HEK293 (cell line): ENCODE data around the gene OR7G1.

ENCODE experiments used
- CTCF ChIA-PET: fragments of 350-600 bp; formaldehyde crosslinking; extraction: SDS; loops from one replicate; lab custom pipeline; 2021; ENCODE audit warnings: antibody characterized with exemption; lab: Yijun Ruan, JAX
- POLR2A ChIA-PET: fragments of 300-600 bp; formaldehyde crosslinking; extraction: SDS; loops from one replicate; lab custom pipeline; 2020; ENCODE audit warnings: antibody characterized with exemption, inconsistent platforms; lab: Yijun Ruan, JAX
- H3K27ac ChIP-seq: fragments of 200-500 bp; sonication (Bioruptor generic); 2 replicates; pipeline ENCODE4 v1.5.1; 2014; ENCODE audit warnings: low read depth, low read length, control low read depth, inconsistent platforms; ENCODE audit errors: extremely low read depth
- H3K36me3 ChIP-seq, 2 experiments: fragments of 200-500 bp in 1 of 2; sonication (Bioruptor generic) in 1 of 2; 1 replicate in 1 of 2; 2 replicates in 1 of 2; pipeline ENCODE4 v1.5.1; 2014 to 2017; ENCODE audit warnings: inconsistent platforms in 2 of 2, low read length in 2 of 2; ENCODE audit not compliant: control insufficient read depth in 2 of 2, insufficient read depth in 1 of 2
- H3K4me1 ChIP-seq: fragments of 200-500 bp; sonication (Bioruptor generic); 2 replicates; pipeline ENCODE4 v1.5.1; 2014; ENCODE audit warnings: mild to moderate bottlenecking, low read length, inconsistent platforms; ENCODE audit not compliant: control insufficient read depth, insufficient read depth
- H3K4me3 ChIP-seq: 2 replicates; pipeline ENCODE4 v1.5.1; 2011; ENCODE audit warnings: low read depth, mild to moderate bottlenecking, control low read depth, low read length, moderate library complexity
- H3K9me3 ChIP-seq: fragments of 200-500 bp; sonication (Bioruptor generic); 2 replicates; pipeline ENCODE4 v1.5.1; 2014; ENCODE audit warnings: low read depth, low read length, inconsistent platforms; ENCODE audit not compliant: control insufficient read depth, insufficient read depth
- BCL11A ChIP-seq: fragments of 450-650 bp; formaldehyde crosslinking; IDR thresholded peaks from 2 replicates; pipeline ENCODE4 v1.5.1; 2016; ENCODE audit warnings: low read depth, missing biosample characterization, missing genetic modification characterization
- GLI4 ChIP-seq: fragments of 450-650 bp; formaldehyde crosslinking; IDR thresholded peaks from 2 replicates; pipeline ENCODE4 v1.5.1; 2016; ENCODE audit warnings: missing biosample characterization, missing genetic modification characterization
- KLF7 ChIP-seq: fragments of 450-650 bp; formaldehyde crosslinking; IDR thresholded peaks from 2 replicates; pipeline ENCODE4 v1.5.1; 2016; ENCODE audit warnings: missing biosample characterization, missing genetic modification characterization, borderline replicate concordance
- SCRT2 ChIP-seq: fragments of 450-650 bp; formaldehyde crosslinking; IDR thresholded peaks from 2 replicates; pipeline ENCODE4 v1.5.1; 2016; ENCODE audit warnings: missing biosample characterization, missing genetic modification characterization
- SP2 ChIP-seq: fragments of 450-650 bp; formaldehyde crosslinking; IDR thresholded peaks from 2 replicates; pipeline ENCODE4 v1.5.1; 2016; ENCODE audit warnings: missing biosample characterization, missing genetic modification characterization
- SP7 ChIP-seq: fragments of 450-650 bp; formaldehyde crosslinking; IDR thresholded peaks from 2 replicates; pipeline ENCODE4 v1.5.1; 2016; ENCODE audit warnings: missing biosample characterization, missing genetic modification characterization
- ZBTB44 ChIP-seq: fragments of 450-650 bp; IDR thresholded peaks from 2 replicates; pipeline ENCODE4 v1.5.1; 2018; ENCODE audit warnings: missing biosample characterization, mild to moderate bottlenecking, missing genetic modification characterization
- ZEB2 ChIP-seq: fragments of 450-650 bp; formaldehyde crosslinking; IDR thresholded peaks from 2 replicates; pipeline ENCODE4 v1.5.1; 2016; ENCODE audit warnings: missing biosample characterization, missing genetic modification characterization
- ZFP41 ChIP-seq: fragments of 450-650 bp; formaldehyde crosslinking; IDR thresholded peaks from 2 replicates; pipeline ENCODE4 v1.5.1; 2016; ENCODE audit warnings: missing biosample characterization, missing genetic modification characterization, borderline replicate concordance
- ZNF146 ChIP-seq: fragments of 450-650 bp; formaldehyde crosslinking; IDR thresholded peaks from 2 replicates; pipeline ENCODE4 v1.5.1; 2016; ENCODE audit warnings: missing biosample characterization, missing genetic modification characterization
- ZNF18 ChIP-seq: fragments of 450-650 bp; formaldehyde crosslinking; IDR thresholded peaks from 2 replicates; pipeline ENCODE4 v1.5.1; 2016; ENCODE audit warnings: missing biosample characterization, missing genetic modification characterization
- ZNF184 ChIP-seq: fragments of 450-650 bp; IDR thresholded peaks from 2 replicates; pipeline ENCODE4 v1.5.1; 2018; ENCODE audit warnings: missing biosample characterization, mild to moderate bottlenecking, missing genetic modification characterization
- ZNF2 ChIP-seq: fragments of 450-650 bp; formaldehyde crosslinking; IDR thresholded peaks from 2 replicates; pipeline ENCODE4 v1.5.1; 2016; ENCODE audit warnings: missing biosample characterization, missing genetic modification characterization
- ZNF248 ChIP-seq: fragments of 450-650 bp; formaldehyde crosslinking; IDR thresholded peaks from 2 replicates; pipeline ENCODE4 v1.5.1; 2017; ENCODE audit warnings: missing biosample characterization, missing genetic modification characterization
- ZNF513 ChIP-seq: fragments of 450-650 bp; IDR thresholded peaks from 2 replicates; pipeline ENCODE4 v1.5.1; 2018; ENCODE audit warnings: missing biosample characterization, missing genetic modification characterization
- ZNF529 ChIP-seq: fragments of 450-650 bp; formaldehyde crosslinking; IDR thresholded peaks from 2 replicates; pipeline ENCODE4 v1.5.1; 2017; ENCODE audit warnings: missing genetic modification characterization, missing biosample characterization; ENCODE audit not compliant: insufficient replicate concordance
- ZNF747 ChIP-seq: fragments of 450-650 bp; formaldehyde crosslinking; IDR thresholded peaks from 2 replicates; pipeline ENCODE4 v1.5.1; 2016; ENCODE audit warnings: missing biosample characterization, missing genetic modification characterization
- TF ChIP-seq, protein P1 (sequence below): fragments of 450-650 bp; formaldehyde crosslinking; IDR thresholded peaks from 2 replicates; pipeline ENCODE4 v1.5.1; 2017; ENCODE audit warnings: missing biosample characterization, missing genetic modification characterization
- TF ChIP-seq, protein P2 (sequence below): fragments of 450-650 bp; formaldehyde crosslinking; IDR thresholded peaks from 2 replicates; pipeline ENCODE4 v1.5.1; 2016; ENCODE audit warnings: missing biosample characterization, missing genetic modification characterization
- TF ChIP-seq, protein P3 (sequence below): fragments of 450-650 bp; formaldehyde crosslinking; IDR thresholded peaks from 2 replicates; pipeline ENCODE4 v1.5.1; 2017; ENCODE audit warnings: missing biosample characterization, missing genetic modification characterization
- TF ChIP-seq, protein P4 (sequence below): fragments of 450-650 bp; formaldehyde crosslinking; IDR thresholded peaks from 2 replicates; pipeline ENCODE4 v1.5.1; 2016; ENCODE audit warnings: missing biosample characterization, missing genetic modification characterization

The OR7G1 gene

DNA sequence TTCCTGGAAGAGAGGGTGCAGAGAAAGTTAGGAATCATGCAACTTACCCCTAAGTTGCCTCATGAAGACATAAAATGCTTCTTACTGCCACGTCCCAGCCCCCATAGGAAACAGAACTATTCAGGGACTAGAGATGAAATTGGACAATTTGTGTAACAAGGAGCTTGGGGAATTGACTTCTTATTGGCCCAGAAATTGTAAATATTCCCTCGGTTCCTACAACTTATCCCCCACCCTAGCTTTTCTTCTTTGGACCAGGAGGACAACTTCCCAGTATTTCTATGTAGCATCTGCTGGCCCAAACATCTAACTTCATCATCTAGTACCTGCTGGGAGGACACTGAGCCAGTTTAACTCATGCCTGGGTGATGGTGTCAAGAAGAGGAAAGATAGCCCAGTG lies 28.8 kb downstream of the OR7G1 start, which contains the start of gene OR1M1:
Gene OR1M1 (plus strand): TSS at position 301 of the 400 bp plus-strand sequence. CDS start 6,184 bp downstream, outside the sequence.
- POLR2A ChIA-PET, result no interaction called here
- no peaks in the 10 kb centered on the region for H3K36me3 ChIP-seq

GRCh38 chr19:9078651-9079050 lies 36.9 kb downstream of the OR7G1 start:
- Histone ChIP-seq H3K9me3 (no peaks in the 10 kb centered on the region), H3K36me3 (no peaks in the 10 kb centered on the region), H3K4me3 (no peak overlapping the region), H3K4me1 (peaks cover 6% of the 10 kb centered on the region), H3K27ac (no peak overlapping the region)
- CTCF ChIA-PET, result no interaction called here
- POLR2A ChIA-PET, result interaction anchor here (0.6 kb wide), 1 partner anchor 413 kb away, joined by 3 read pairs; no protein-coding TSS in a partner anchor
- TF ChIP-seq, protein P1, sequence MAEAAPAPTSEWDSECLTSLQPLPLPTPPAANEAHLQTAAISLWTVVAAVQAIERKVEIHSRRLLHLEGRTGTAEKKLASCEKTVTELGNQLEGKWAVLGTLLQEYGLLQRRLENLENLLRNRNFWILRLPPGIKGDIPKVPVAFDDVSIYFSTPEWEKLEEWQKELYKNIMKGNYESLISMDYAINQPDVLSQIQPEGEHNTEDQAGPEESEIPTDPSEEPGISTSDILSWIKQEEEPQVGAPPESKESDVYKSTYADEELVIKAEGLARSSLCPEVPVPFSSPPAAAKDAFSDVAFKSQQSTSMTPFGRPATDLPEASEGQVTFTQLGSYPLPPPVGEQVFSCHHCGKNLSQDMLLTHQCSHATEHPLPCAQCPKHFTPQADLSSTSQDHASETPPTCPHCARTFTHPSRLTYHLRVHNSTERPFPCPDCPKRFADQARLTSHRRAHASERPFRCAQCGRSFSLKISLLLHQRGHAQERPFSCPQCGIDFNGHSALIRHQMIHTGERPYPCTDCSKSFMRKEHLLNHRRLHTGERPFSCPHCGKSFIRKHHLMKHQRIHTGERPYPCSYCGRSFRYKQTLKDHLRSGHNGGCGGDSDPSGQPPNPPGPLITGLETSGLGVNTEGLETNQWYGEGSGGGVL (tag by site-specific recombination), result no peak
- no peak for TF ChIP-seq ZNF529 (tag by site-specific recombination)
- TF ChIP-seq SCRT2 (tag by site-specific recombination), result no peak
- TF ChIP-seq ZNF18 (tag by site-specific recombination), result no peak
- no peak for TF ChIP-seq GLI4 (tag by site-specific recombination)
- no peak for TF ChIP-seq BCL11A (tag by site-specific recombination)
- no peak for TF ChIP-seq ZBTB44 (tag by site-specific recombination)
- TF ChIP-seq, protein P2, sequence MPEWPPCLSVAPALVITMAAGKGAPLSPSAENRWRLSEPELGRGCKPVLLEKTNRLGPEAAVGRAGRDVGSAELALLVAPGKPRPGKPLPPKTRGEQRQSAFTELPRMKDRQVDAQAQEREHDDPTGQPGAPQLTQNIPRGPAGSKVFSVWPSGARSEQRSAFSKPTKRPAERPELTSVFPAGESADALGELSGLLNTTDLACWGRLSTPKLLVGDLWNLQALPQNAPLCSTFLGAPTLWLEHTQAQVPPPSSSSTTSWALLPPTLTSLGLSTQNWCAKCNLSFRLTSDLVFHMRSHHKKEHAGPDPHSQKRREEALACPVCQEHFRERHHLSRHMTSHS (tag by site-specific recombination), result no peak
- no peak for TF ChIP-seq ZEB2 (tag by site-specific recombination)
- TF ChIP-seq, protein P3, sequence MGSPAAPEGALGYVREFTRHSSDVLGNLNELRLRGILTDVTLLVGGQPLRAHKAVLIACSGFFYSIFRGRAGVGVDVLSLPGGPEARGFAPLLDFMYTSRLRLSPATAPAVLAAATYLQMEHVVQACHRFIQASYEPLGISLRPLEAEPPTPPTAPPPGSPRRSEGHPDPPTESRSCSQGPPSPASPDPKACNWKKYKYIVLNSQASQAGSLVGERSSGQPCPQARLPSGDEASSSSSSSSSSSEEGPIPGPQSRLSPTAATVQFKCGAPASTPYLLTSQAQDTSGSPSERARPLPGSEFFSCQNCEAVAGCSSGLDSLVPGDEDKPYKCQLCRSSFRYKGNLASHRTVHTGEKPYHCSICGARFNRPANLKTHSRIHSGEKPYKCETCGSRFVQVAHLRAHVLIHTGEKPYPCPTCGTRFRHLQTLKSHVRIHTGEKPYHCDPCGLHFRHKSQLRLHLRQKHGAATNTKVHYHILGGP (tag by site-specific recombination), result no peak
- TF ChIP-seq ZNF747 (tag by site-specific recombination), result no peak
- TF ChIP-seq ZNF146 (tag by site-specific recombination), result no peak
- no peak for TF ChIP-seq KLF7 (tag by site-specific recombination)
- TF ChIP-seq ZNF248, result no peak

More for the DNA sequence above, 28.8 kb downstream of the OR7G1 start, which contains the start of gene OR1M1:
- TF ChIP-seq, protein P4, sequence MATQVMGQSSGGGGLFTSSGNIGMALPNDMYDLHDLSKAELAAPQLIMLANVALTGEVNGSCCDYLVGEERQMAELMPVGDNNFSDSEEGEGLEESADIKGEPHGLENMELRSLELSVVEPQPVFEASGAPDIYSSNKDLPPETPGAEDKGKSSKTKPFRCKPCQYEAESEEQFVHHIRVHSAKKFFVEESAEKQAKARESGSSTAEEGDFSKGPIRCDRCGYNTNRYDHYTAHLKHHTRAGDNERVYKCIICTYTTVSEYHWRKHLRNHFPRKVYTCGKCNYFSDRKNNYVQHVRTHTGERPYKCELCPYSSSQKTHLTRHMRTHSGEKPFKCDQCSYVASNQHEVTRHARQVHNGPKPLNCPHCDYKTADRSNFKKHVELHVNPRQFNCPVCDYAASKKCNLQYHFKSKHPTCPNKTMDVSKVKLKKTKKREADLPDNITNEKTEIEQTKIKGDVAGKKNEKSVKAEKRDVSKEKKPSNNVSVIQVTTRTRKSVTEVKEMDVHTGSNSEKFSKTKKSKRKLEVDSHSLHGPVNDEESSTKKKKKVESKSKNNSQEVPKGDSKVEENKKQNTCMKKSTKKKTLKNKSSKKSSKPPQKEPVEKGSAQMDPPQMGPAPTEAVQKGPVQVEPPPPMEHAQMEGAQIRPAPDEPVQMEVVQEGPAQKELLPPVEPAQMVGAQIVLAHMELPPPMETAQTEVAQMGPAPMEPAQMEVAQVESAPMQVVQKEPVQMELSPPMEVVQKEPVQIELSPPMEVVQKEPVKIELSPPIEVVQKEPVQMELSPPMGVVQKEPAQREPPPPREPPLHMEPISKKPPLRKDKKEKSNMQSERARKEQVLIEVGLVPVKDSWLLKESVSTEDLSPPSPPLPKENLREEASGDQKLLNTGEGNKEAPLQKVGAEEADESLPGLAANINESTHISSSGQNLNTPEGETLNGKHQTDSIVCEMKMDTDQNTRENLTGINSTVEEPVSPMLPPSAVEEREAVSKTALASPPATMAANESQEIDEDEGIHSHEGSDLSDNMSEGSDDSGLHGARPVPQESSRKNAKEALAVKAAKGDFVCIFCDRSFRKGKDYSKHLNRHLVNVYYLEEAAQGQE (tag by site-specific recombination), result no peak
- TF ChIP-seq ZNF513 (tag by site-specific recombination), result no peak
- TF ChIP-seq ZFP41 (tag by site-specific recombination), result no peak
- TF ChIP-seq SP7 (tag by site-specific recombination), result no peak
- TF ChIP-seq SP2 (tag by site-specific recombination), result no peak
- TF ChIP-seq ZNF184, result no peak
- no peak for TF ChIP-seq ZNF2 (tag by site-specific recombination)
- TF ChIP-seq, all 188 proteins: peak for 0
- Histone ChIP-seq H3K4me1 (no peaks in the 10 kb centered on the region), H3K27ac (no peak within 1 kb of the TSS), H3K4me3 (no peak within 1 kb of the TSS), H3K9me3 (no peaks in the 10 kb centered on the region)
- CTCF ChIA-PET, result interaction anchor here (0.6 to 1.2 kb wide), 3 partner anchors 22 to 506 kb away, joined by 3 to 4 read pairs (median 3); no protein-coding TSS in a partner anchor
